HCT116 (cell line): ENCODE data around the gene TIMP4. TPM values are rescaled to one million over a fixed set of nuclear protein-coding genes. Genes with fewer than 3 reads are reported as not detected.

ENCODE experiments used
- ATAC-seq: fragments of 200-7000 bp; cut with Tn5 transposase; 2 replicates; pipeline ENCODE4 v1.9.1; 2020; ENCODE audit warnings: mild to moderate bottlenecking, moderate library complexity
- BruUV-seq: library from RNA; stranded (reverse); fragments of 400-500 nt; replicated peaks from 2 replicates; lab custom pipeline; 2021; lab: Mats Ljungman, UMichigan
- CTCF ChIA-PET: fragments of 300-600 bp; sonication (Branson Sonifier 250); formaldehyde crosslinking; loops from one replicate; lab custom pipeline; 2021; ENCODE audit warnings: antibody characterized with exemption; lab: Charles Lee
- POLR2A ChIA-PET: fragments of 300-600, 350-600 bp; sonication (Branson Sonifier 250); formaldehyde crosslinking; loops from one replicate; lab custom pipeline; 2021; ENCODE audit warnings: antibody characterized with exemption; lab: Charles Lee
- RAD21 ChIA-PET, 2 experiments: fragments of 300-600 bp; sonication (Branson Sonifier 250); formaldehyde crosslinking; loops; one replicate each; lab custom pipeline; 2023; ENCODE audit warnings: low total read pairs in 2 of 2; ENCODE audit not compliant: uncharacterized antibody in 2 of 2, unreplicated experiment in 2 of 2, low non-redundant PET in 1 of 2; lab: Charles Lee
- DNase-seq: peaks from one replicate; pipeline ENCODE4 v3.0.0-alpha.2; 2010; ENCODE audit warnings: low read depth, low spot score
- H2AFZ ChIP-seq: fragments of 200-600 bp; shearing (Covaris generic), sonication (generic); 2 replicates; pipeline ENCODE4 v1.6.1; 2017; ENCODE audit warnings: low read depth, mixed run types, mixed read lengths, antibody characterized with exemption, low read length; ENCODE audit not compliant: poor library complexity, severe bottlenecking
- H3K27ac ChIP-seq: 2 replicates; pipeline ENCODE4 v1.5.1; 2012; ENCODE audit warnings: low read depth, low read length
- H3K27me3 ChIP-seq: fragments of 200-600 bp; sonication (generic); 2 replicates; pipeline ENCODE4 v1.6.1; 2016; ENCODE audit warnings: mixed run types, low read length, mixed read lengths; ENCODE audit not compliant: insufficient read depth
- H3K36me3 ChIP-seq, 2 experiments: fragments of 200-500 bp in 1 of 2; fragments of 200-600 bp in 1 of 2; sonication (Bioruptor generic) in 1 of 2; sonication (generic) in 1 of 2; 2 replicates each; pipeline versions ENCODE4 v1.5.1 to v1.6.1; 2014 to 2016; ENCODE audit warnings: low read length in 2 of 2, inconsistent platforms in 1 of 2, mixed read lengths in 1 of 2, mixed run types in 1 of 2; ENCODE audit not compliant: insufficient read depth in 2 of 2, control insufficient read depth in 1 of 2
- H3K4me1 ChIP-seq, 2 experiments: fragments of 200-600 bp in 1 of 2; sonication (generic) in 1 of 2; 2 replicates each; pipeline versions ENCODE4 v1.5.1 to v1.6.1; 2012 to 2017; ENCODE audit warnings: low read length in 2 of 2, inconsistent platforms in 1 of 2, mild to moderate bottlenecking in 1 of 2, mixed read lengths in 1 of 2, mixed run types in 1 of 2, moderate library complexity in 1 of 2; ENCODE audit not compliant: insufficient read depth in 2 of 2, control insufficient read depth in 1 of 2
- H3K4me2 ChIP-seq: fragments of 200-600 bp; sonication (generic); 2 replicates; pipeline ENCODE4 v1.6.1; 2017; ENCODE audit warnings: mixed run types, low read length, mixed read lengths
- H3K4me3 ChIP-seq, 2 experiments: fragments of 200-600 bp in 1 of 2; sonication (generic) in 1 of 2; replicated peaks in 1 of 2; 2 replicates each; pipeline ENCODE4 v1.5.1; 2011 to 2016; ENCODE audit warnings: low read length in 2 of 2, control low read depth in 1 of 2, low read depth in 1 of 2, mild to moderate bottlenecking in 1 of 2, mixed read lengths in 1 of 2, mixed run types in 1 of 2
- H3K79me2 ChIP-seq: fragments of 200-600 bp; sonication (generic); 2 replicates; pipeline ENCODE4 v1.6.1; 2017; ENCODE audit warnings: mild to moderate bottlenecking, mixed run types, low read length, moderate library complexity, mixed read lengths; ENCODE audit not compliant: insufficient read depth
- H3K9ac ChIP-seq: fragments of 200-600 bp; sonication (generic); 2 replicates; pipeline ENCODE4 v1.6.1; 2016; ENCODE audit warnings: low read length, mixed read lengths
- H3K9me2 ChIP-seq: fragments of 200-600 bp; sonication (generic), shearing (Covaris generic); 2 replicates; pipeline ENCODE4 v1.6.1; 2017; ENCODE audit warnings: mixed run types, mild to moderate bottlenecking, moderate library complexity; ENCODE audit not compliant: insufficient read depth
- H3K9me3 ChIP-seq, 2 experiments: fragments of 200-500 bp in 1 of 2; fragments of 200-600 bp in 1 of 2; sonication (Bioruptor generic) in 1 of 2; sonication (generic) in 1 of 2; 2 replicates each; pipeline ENCODE4 v1.6.1; 2014 to 2017; ENCODE audit warnings: low read length in 2 of 2, mixed read lengths in 2 of 2, inconsistent platforms in 1 of 2, low read depth in 1 of 2, mild to moderate bottlenecking in 1 of 2, mixed run types in 1 of 2, moderate library complexity in 1 of 2; ENCODE audit not compliant: control insufficient read depth in 1 of 2, insufficient read depth in 1 of 2
- H4K20me1 ChIP-seq: fragments of 200-600 bp; sonication (generic), shearing (Covaris generic); 2 replicates; pipeline ENCODE4 v1.6.1; 2017; ENCODE audit warnings: mixed run types, mild to moderate bottlenecking, moderate library complexity; ENCODE audit not compliant: insufficient read depth
- RAD21 ChIP-seq: IDR thresholded peaks from 2 replicates; pipeline ENCODE4 v1.6.1; 2012; ENCODE audit warnings: low read depth, mild to moderate bottlenecking
- TCF7L2 ChIP-seq: IDR thresholded peaks from 2 replicates; pipeline ENCODE4 v1.7.0; 2011; ENCODE audit warnings: borderline replicate concordance, inconsistent platforms; ENCODE audit not compliant: insufficient read depth, insufficient read length; ENCODE audit errors: extremely low read depth
- ZNF274 ChIP-seq: fragments of 200-500 bp; sonication (Bioruptor generic); IDR thresholded peaks from 2 replicates; pipeline ENCODE4 v1.6.1; 2014; ENCODE audit warnings: mild to moderate bottlenecking, low read depth, low read length, inconsistent platforms
- intact Hi-C: fragments of 100-400 bp; cut with micrococcal nuclease; formaldehyde crosslinking; loops from 2 replicates; pipeline ENCODE4 v1.10.0; 2022
- total RNA-seq: library from RNA; stranded (reverse); gene quantifications from one replicate; pipeline ENCODE4 v1.2.1, GENCODE V29; 2021; ENCODE audit not compliant: unreplicated experiment
- TF ChIP-seq, protein P1 (sequence below): IDR thresholded peaks from 2 replicates; pipeline ENCODE4 v1.6.1; 2012
- TF ChIP-seq, protein P2 (sequence below): IDR thresholded peaks from 2 replicates; pipeline ENCODE4 v1.6.1; 2011; ENCODE audit warnings: mild to moderate bottlenecking, low read length, moderate library complexity; ENCODE audit not compliant: insufficient replicate concordance; ENCODE audit errors: extremely low read depth
- TF ChIP-seq, protein P3 (sequence below): IDR thresholded peaks from 2 replicates; pipeline ENCODE4 v1.6.1; 2012; ENCODE audit warnings: low read depth

Gene TIMP4
- total RNA-seq, 1 experiment from 2014 or later = not detected

DNA sequence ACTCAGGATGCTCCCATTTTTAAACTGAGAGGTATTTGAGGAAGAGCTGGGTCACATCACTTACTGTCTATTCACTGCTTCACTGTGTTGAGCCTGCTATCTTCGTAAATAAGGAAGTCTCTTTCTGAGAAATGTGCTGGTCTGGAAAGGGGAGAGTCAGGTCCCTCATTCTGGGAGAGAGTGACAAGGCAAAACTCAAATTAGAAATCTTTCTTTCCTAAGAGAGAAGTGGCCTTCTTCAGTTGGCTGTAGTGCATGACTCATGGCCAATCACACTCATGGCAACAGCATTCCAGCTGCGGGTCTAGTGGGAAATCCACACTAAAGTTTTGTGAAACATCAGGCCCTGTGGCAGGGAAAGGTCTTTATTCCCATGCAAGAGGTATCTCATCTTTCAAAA lies 11.5 kb upstream of the TIMP4 start:
- Histone ChIP-seq H4K20me1 (no peaks in the 10 kb centered on the region), H3K9ac (no peak overlapping the region), H3K9me2 (no peaks in the 10 kb centered on the region), H2AFZ (no peak overlapping the region), H3K27ac (no peak overlapping the region), H3K79me2 (no peaks in the 10 kb centered on the region), H3K4me1 (peaks cover 0 to 5% of the 10 kb centered on the region in 2 experiments; a peak in 2 of 4 replicates), H3K4me2 (no peak overlapping the region), H3K4me3 (no peak overlapping the region), H3K9me3 (peaks cover 9% of the 10 kb centered on the region in 2 experiments; a peak in 2 of 4 replicates), H3K36me3 (no peaks in the 10 kb centered on the region), H3K27me3 (no peaks in the 10 kb centered on the region)
- ChIA-PET RAD21 (no interaction called here), POLR2A (no interaction called here), CTCF (no interaction called here)
- BruUV-seq = no TSS peak
- TF ChIP-seq, protein P1, sequence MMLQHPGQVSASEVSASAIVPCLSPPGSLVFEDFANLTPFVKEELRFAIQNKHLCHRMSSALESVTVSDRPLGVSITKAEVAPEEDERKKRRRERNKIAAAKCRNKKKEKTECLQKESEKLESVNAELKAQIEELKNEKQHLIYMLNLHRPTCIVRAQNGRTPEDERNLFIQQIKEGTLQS = no peak
- TF ChIP-seq, protein P2, sequence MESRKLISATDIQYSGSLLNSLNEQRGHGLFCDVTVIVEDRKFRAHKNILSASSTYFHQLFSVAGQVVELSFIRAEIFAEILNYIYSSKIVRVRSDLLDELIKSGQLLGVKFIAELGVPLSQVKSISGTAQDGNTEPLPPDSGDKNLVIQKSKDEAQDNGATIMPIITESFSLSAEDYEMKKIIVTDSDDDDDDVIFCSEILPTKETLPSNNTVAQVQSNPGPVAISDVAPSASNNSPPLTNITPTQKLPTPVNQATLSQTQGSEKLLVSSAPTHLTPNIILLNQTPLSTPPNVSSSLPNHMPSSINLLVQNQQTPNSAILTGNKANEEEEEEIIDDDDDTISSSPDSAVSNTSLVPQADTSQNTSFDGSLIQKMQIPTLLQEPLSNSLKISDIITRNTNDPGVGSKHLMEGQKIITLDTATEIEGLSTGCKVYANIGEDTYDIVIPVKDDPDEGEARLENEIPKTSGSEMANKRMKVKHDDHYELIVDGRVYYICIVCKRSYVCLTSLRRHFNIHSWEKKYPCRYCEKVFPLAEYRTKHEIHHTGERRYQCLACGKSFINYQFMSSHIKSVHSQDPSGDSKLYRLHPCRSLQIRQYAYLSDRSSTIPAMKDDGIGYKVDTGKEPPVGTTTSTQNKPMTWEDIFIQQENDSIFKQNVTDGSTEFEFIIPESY = no peak
- TF ChIP-seq ZNF274 = no peak
- TF ChIP-seq RAD21 = no peak
- TF ChIP-seq TCF7L2 = no peak
- TF ChIP-seq, protein P3, sequence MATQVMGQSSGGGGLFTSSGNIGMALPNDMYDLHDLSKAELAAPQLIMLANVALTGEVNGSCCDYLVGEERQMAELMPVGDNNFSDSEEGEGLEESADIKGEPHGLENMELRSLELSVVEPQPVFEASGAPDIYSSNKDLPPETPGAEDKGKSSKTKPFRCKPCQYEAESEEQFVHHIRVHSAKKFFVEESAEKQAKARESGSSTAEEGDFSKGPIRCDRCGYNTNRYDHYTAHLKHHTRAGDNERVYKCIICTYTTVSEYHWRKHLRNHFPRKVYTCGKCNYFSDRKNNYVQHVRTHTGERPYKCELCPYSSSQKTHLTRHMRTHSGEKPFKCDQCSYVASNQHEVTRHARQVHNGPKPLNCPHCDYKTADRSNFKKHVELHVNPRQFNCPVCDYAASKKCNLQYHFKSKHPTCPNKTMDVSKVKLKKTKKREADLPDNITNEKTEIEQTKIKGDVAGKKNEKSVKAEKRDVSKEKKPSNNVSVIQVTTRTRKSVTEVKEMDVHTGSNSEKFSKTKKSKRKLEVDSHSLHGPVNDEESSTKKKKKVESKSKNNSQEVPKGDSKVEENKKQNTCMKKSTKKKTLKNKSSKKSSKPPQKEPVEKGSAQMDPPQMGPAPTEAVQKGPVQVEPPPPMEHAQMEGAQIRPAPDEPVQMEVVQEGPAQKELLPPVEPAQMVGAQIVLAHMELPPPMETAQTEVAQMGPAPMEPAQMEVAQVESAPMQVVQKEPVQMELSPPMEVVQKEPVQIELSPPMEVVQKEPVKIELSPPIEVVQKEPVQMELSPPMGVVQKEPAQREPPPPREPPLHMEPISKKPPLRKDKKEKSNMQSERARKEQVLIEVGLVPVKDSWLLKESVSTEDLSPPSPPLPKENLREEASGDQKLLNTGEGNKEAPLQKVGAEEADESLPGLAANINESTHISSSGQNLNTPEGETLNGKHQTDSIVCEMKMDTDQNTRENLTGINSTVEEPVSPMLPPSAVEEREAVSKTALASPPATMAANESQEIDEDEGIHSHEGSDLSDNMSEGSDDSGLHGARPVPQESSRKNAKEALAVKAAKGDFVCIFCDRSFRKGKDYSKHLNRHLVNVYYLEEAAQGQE = no peak
- DNase-seq (no peak), ATAC-seq (no peak)
- intact Hi-C loops = loop anchor here (10.0 kb wide), 1 partner anchor 285 kb away; no protein-coding TSS in a partner anchor
